PC-3 (cell line): ENCODE data around the gene CELA3B. TPM values are rescaled to one million over a fixed set of nuclear protein-coding genes. Genes with fewer than 3 reads are reported as not detected.
"Not testable (repeated sequence)": the region's sequence is repeated elsewhere in the genome, so short reads cannot be mapped to it uniquely, and the experiment has no call there.

Source experiments
- ATAC-seq: fragments of 200-7000 bp; cut with Tn5 transposase; 2 replicates; pipeline ENCODE4 v1.9.1; 2020; ENCODE audit warnings: mild to moderate bottlenecking, moderate library complexity
- BruUV-seq: library from RNA; stranded (reverse); fragments of 400-500 nt; replicated peaks from 2 replicates; lab custom pipeline; 2021; lab: Mats Ljungman, UMichigan
- CTCF ChIA-PET: fragments of 300-600 bp; sonication (Branson Sonifier 250); formaldehyde crosslinking; loops from one replicate; lab custom pipeline; 2022; ENCODE audit warnings: antibody characterized with exemption; lab: Charles Lee
- POLR2A ChIA-PET: fragments of 300-600 bp; sonication (Branson Sonifier 250); formaldehyde crosslinking; loops from one replicate; lab custom pipeline; 2022; ENCODE audit warnings: antibody characterized with exemption; ENCODE audit not compliant: unreplicated experiment; lab: Charles Lee
- DNase-seq: peaks from one replicate; pipeline ENCODE4 v3.0.0-alpha.2; 2015
- H2AFZ ChIP-seq: fragments of 300-600 bp; sonication (generic); 2 replicates; pipeline ENCODE4 v1.6.0; 2016; ENCODE audit warnings: antibody characterized with exemption, low read length
- H3F3A ChIP-seq: fragments of 300-600 bp; sonication (generic); one replicate; pipeline ENCODE4 v1.6.0; 2017; ENCODE audit warnings: antibody characterized with exemption, low read length, control low read depth, mild to moderate bottlenecking; ENCODE audit not compliant: unreplicated experiment
- H3K27ac ChIP-seq: fragments of 300-600 bp; sonication (generic); 2 replicates; pipeline ENCODE4 v1.5.1; 2016; ENCODE audit warnings: mild to moderate bottlenecking, low read length
- H3K27me3 ChIP-seq: fragments of 300-600 bp; sonication (generic); 2 replicates; pipeline ENCODE4 v1.6.1; 2016; ENCODE audit warnings: low read length, mixed read lengths
- H3K36me3 ChIP-seq: fragments of 300-600 bp; sonication (generic); 2 replicates; pipeline ENCODE4 v1.6.1; 2016; ENCODE audit warnings: low read depth, mixed run types, low read length, mixed read lengths
- H3K4me1 ChIP-seq: fragments of 300-600 bp; sonication (generic); 2 replicates; pipeline ENCODE4 v1.5.1; 2016; ENCODE audit warnings: low read length; ENCODE audit not compliant: insufficient read depth
- H3K4me2 ChIP-seq: fragments of 300-600 bp; sonication (generic); 2 replicates; pipeline ENCODE4 v1.6.0; 2016; ENCODE audit warnings: low read length
- H3K4me3 ChIP-seq: fragments of 300-600 bp; sonication (generic); 2 replicates; pipeline ENCODE4 v1.5.1; 2016; ENCODE audit warnings: mild to moderate bottlenecking, low read length, mixed read lengths
- H3K79me2 ChIP-seq: fragments of 300-600 bp; sonication (generic); 2 replicates; pipeline ENCODE4 v1.6.1; 2017; ENCODE audit warnings: low read length, mixed read lengths
- H3K9ac ChIP-seq: fragments of 300-600 bp; sonication (generic); 2 replicates; pipeline ENCODE4 v1.6.0; 2016; ENCODE audit warnings: mild to moderate bottlenecking, low read length
- H3K9me2 ChIP-seq: fragments of 300-600 bp; sonication (generic); replicated peaks from 2 replicates; pipeline ENCODE4 v1.6.1; 2016; ENCODE audit warnings: mixed run types, low read length, mixed read lengths
- H3K9me3 ChIP-seq: fragments of 300-600 bp; sonication (generic); 2 replicates; pipeline ENCODE4 v1.6.1; 2016; ENCODE audit warnings: low read length, mixed read lengths
- H4K20me1 ChIP-seq: fragments of 300-600 bp; sonication (generic); 2 replicates; pipeline ENCODE4 v1.6.1; 2016; ENCODE audit warnings: low read length, mixed read lengths
- EZH2 ChIP-seq: fragments of 300-600 bp; sonication (generic); IDR thresholded peaks from one replicate; pipeline ENCODE4 v1.6.1; 2017; ENCODE audit warnings: antibody characterized with exemption, mild to moderate bottlenecking, low read length; ENCODE audit not compliant: unreplicated experiment
- EZH2phosphoT487 ChIP-seq: fragments of 300-600 bp; sonication (generic); IDR thresholded peaks from 2 replicates; pipeline ENCODE4 v1.6.1; 2018; ENCODE audit warnings: mild to moderate bottlenecking, antibody characterized with exemption, low read length, borderline replicate concordance
- intact Hi-C: fragments of 100-400 bp; cut with micrococcal nuclease; formaldehyde crosslinking; loops from 2 replicates; pipeline ENCODE4 v1.9.0; 2023
- total RNA-seq: library from RNA; depleted of rRNA; stranded (reverse); fragments of >200 nt; gene quantifications from 2 replicates; pipeline ENCODE4 v1.2.3, GENCODE V29; 2014
- TF ChIP-seq, protein P1 (sequence below): fragments of 300-600 bp; sonication (generic); conservative IDR thresholded peaks from 2 replicates; pipeline ENCODE4 v1.5.1; 2017; ENCODE audit warnings: antibody characterized with exemption, low read depth, mild to moderate bottlenecking, low read length

CELA3B gene
- total RNA-seq, 1 experiment from 2014 or later, result not detected

DNA sequence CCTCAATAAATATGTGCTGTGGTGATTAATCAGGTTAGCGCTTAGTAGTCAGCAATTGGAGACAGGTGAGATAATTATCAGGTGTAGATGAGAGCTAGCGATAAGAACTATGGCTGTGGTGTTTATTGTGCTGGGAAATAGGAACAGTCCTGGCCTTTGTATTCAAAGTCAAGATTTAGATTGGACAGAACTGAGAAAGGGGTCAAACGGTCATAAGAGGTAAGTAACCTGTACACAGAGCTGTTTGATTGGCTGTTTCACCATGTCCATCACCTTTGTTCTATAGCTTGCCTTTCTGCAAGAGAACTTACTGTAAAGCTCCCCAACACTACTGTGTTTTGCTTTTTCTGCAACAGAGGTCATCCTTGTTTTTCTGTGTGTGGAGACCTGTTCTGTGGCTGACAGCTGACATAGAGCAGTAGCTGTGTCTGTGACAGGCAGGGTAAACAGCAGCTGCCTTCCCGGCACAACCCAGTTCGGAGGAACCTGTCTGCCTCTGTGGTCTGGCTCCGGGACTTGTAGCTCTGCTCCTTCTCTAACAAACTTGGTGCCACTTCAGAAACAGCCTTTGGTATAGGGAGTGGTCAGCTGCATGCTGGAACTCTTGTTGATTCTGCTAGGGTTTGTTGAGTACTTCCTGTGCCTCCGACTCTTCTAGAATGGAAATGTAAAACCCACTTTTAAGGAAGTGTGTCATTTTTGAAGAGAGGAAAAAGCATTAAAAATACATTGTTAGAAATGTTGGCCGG lies 54.6 kb downstream of the CELA3B start:
- H3K36me3 ChIP-seq, result no peaks in the 10 kb centered on the region
- H2AFZ ChIP-seq, result no peak overlapping the region
- H3K27ac ChIP-seq, result no peak overlapping the region
- no peak overlapping the region for H3K4me3 ChIP-seq
- H3K79me2 ChIP-seq, result peaks cover 2% of the 10 kb centered on the region
- POLR2A ChIA-PET, result no interaction called here
- DNase-seq, result no peak
- H3K9me3 ChIP-seq, result no peaks in the 10 kb centered on the region
- no peaks in the 10 kb centered on the region for H4K20me1 ChIP-seq
- BruUV-seq, result no TSS peak
- CTCF ChIA-PET, result no interaction called here
- no peak overlapping the region for H3K4me2 ChIP-seq
- H3F3A ChIP-seq, result no peaks in the 10 kb centered on the region
- H3K4me1 ChIP-seq, result peaks cover under 1% of the 10 kb centered on the region
- intact Hi-C loops, result no loop called here
- H3K9ac ChIP-seq, result no peak overlapping the region
- H3K27me3 ChIP-seq, result no peaks in the 10 kb centered on the region
- no peaks in the 10 kb centered on the region for H3K9me2 ChIP-seq
- TF ChIP-seq, protein P1, sequence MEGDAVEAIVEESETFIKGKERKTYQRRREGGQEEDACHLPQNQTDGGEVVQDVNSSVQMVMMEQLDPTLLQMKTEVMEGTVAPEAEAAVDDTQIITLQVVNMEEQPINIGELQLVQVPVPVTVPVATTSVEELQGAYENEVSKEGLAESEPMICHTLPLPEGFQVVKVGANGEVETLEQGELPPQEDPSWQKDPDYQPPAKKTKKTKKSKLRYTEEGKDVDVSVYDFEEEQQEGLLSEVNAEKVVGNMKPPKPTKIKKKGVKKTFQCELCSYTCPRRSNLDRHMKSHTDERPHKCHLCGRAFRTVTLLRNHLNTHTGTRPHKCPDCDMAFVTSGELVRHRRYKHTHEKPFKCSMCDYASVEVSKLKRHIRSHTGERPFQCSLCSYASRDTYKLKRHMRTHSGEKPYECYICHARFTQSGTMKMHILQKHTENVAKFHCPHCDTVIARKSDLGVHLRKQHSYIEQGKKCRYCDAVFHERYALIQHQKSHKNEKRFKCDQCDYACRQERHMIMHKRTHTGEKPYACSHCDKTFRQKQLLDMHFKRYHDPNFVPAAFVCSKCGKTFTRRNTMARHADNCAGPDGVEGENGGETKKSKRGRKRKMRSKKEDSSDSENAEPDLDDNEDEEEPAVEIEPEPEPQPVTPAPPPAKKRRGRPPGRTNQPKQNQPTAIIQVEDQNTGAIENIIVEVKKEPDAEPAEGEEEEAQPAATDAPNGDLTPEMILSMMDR, result no peak
- TF ChIP-seq EZH2phosphoT487 (no peak), EZH2 (no peak)
- ATAC-seq, result no peak

DNA sequence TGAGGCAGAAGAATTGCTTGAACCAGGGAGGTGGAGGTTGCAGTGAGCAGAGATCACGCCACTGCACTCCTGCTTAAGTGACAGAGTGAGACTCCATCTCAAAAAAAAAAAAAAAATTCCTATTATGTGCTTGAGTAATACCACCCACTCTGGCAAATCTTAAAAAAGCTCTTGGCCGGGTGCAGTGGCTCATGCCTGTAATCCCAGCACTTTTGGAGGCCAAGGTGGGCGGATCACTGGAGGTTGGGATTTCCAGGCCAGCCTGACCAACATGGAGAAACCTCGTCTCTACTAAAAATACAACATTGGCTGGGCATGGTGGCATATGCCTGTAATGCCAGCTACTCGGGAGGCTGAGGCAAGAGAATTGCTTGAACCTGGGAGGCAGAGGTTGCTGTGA lies 58.0 kb downstream of the CELA3B start:
- CTCF ChIA-PET, H3K4me1 ChIP-seq, H3K36me3 ChIP-seq, H3K9me2 ChIP-seq, POLR2A ChIA-PET, H4K20me1 ChIP-seq, intact Hi-C loops, DNase-seq, H3K27ac ChIP-seq, H3K9ac ChIP-seq, ATAC-seq, H3K27me3 ChIP-seq, BruUV-seq, H3K4me2 ChIP-seq, H3K9me3 ChIP-seq, H2AFZ ChIP-seq, H3K79me2 ChIP-seq, H3K4me3 ChIP-seq, H3F3A ChIP-seq: not testable (repeated sequence)

DNA sequence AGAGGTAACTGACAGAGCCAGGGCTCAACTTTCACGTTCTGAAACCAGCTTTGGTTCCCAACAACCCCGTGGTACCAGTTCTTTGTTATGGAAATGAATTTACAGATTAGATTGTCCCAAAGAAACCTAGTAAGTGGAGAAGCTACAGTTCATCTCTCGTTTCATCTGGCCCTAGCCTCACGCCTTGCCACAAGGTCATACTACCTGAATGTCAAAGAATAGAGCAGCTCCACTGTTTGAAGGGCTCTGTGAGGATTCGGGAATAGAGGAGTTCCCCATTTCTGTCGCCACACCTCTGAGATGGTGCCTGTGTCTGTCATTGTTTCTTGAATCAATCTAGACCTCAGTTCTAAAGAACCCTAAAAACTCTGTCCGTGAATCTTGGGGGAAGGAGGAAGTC lies 60.7 kb downstream of the CELA3B start:
- Histone ChIP-seq H3K27me3 (no peaks in the 10 kb centered on the region), H3F3A (no peaks in the 10 kb centered on the region), H3K4me2 (no peak overlapping the region), H3K36me3 (no peaks in the 10 kb centered on the region), H3K27ac (no peak overlapping the region), H3K79me2 (no peaks in the 10 kb centered on the region), H3K4me1 (peaks cover 10% of the 10 kb centered on the region), H3K9ac (no peak overlapping the region), H3K9me2 (no peaks in the 10 kb centered on the region), H4K20me1 (no peaks in the 10 kb centered on the region), H3K4me3 (no peak overlapping the region), H2AFZ (no peak overlapping the region), H3K9me3 (no peaks in the 10 kb centered on the region)
- no peak for TF ChIP-seq EZH2
- no peak for TF ChIP-seq EZH2phosphoT487
- TF ChIP-seq, protein P1, result no peak
- ChIA-PET POLR2A (no interaction called here), CTCF (no interaction called here)
- no peak for ATAC-seq
- no TSS peak for BruUV-seq
- no peak for DNase-seq
- intact Hi-C loops, result no loop called here
